ENCODE data around the gene ZDHHC13. TPM values are rescaled to one million over a fixed set of nuclear protein-coding genes. Genes with fewer than 3 reads are reported as not detected.

ZDHHC13 gene
- total and polyA plus RNA-seq, 9 of the 15 experiments (the other 6 are each of a cell fraction or from before 2014, with no cell fraction given), result 4.7 to 18.6 (median 10.0) TPM

DNA sequence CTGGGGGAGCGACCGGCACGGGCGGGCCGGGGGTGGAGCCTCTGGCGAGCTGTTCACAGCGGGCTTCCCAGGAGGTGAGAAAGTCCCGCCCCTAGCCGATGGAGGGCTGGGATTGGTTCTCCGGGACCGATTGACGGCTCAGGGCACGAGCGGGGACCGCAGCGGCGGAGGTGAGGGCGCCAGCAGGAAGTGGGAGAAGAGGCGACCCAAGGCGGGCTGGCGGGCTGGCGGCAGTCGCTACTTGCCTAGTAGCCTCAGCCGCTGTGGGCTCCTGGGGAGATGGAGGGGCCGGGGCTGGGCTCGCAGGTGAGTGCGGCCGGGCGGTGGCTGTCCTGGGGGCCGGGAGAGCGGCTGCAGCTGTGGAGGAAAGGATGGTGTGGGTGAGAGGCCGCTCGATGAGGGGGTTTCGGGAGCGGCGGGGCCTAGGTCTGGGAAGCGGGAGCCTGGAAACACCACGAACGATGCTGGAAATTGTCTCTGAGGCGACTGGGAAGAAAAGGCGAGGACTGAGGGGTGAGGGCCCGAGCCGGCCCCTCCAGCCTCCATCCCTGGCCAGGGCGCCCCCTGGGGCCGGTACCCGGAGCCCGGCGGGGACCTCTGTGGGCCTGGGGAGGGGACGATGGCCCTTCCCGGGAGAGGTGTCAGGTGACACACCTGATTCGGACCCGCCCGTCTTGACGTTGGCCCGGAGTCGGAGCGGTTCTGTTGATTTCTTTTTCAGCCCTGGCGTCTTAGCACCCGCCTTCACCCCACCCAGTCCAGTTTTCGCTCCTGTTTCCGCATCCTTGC lies at the start of gene ZDHHC13 (continued):
- TF ChIP-seq CHAMP1 (IDR thresholded peaks at IDR 0.05), result no peak
- TF ChIP-seq L3MBTL2 (IDR thresholded peaks at IDR 0.05), result peak; percentile 54; the same call in 1 of the 2 replicates
- peak; percentile 37 for TF ChIP-seq TBP (optimal IDR thresholded peaks at IDR 0.05; ENCODE audit: low read depth, low read length)
- TF ChIP-seq MBD2 (IDR thresholded peaks at IDR 0.05; ENCODE audit: borderline replicate concordance, low read depth), result peak; percentile 85; the same call in 1 of the 2 replicates
- no peak for TF ChIP-seq ATF2 (CRISPR knock-in tag; IDR thresholded peaks at IDR 0.05)
- TF ChIP-seq FOXJ3 (CRISPR knock-in tag; IDR thresholded peaks at IDR 0.05), result no peak
- TF ChIP-seq, protein P1, sequence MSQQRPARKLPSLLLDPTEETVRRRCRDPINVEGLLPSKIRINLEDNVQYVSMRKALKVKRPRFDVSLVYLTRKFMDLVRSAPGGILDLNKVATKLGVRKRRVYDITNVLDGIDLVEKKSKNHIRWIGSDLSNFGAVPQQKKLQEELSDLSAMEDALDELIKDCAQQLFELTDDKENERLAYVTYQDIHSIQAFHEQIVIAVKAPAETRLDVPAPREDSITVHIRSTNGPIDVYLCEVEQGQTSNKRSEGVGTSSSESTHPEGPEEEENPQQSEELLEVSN (IDR thresholded peaks at IDR 0.05; ENCODE audit: borderline replicate concordance in 1 of 2, extremely low read depth in 1 of 2, insufficient read depth in 1 of 2, insufficient read length in 1 of 2, low read depth in 1 of 2, low read length in 1 of 2, poor library complexity in 1 of 2, severe bottlenecking in 1 of 2), result peak in 1 of 2 experiments; percentile 54
- peak; percentile 50; the same call in 1 of the 2 replicates for TF ChIP-seq TOE1 (IDR thresholded peaks at IDR 0.05; ENCODE audit: borderline replicate concordance)
- no peak for TF ChIP-seq TOE1 (CRISPR knock-in tag; IDR thresholded peaks at IDR 0.05; ENCODE audit: borderline replicate concordance, low read depth)
- TF ChIP-seq RERE (CRISPR knock-in tag; IDR thresholded peaks at IDR 0.05; ENCODE audit: borderline replicate concordance), result no peak

Measured in K562 (cell line).